ENCODE measurements around the gene OMD. TPM values are rescaled to one million over a fixed set of nuclear protein-coding genes. Genes with fewer than 3 reads are reported as not detected.

Gene OMD
- 10 to 100 TPM; 15.1 to 47.0 TPM for total RNA-seq
- long read RNA-seq, donor 1, transcript OMD-201 (3 exons, 2,449 nt): major isoform, 12 of 13 reads
- long read RNA-seq, donor 1, partial matches to known transcripts: 1 of 13 reads
- long read RNA-seq, donor 1, other reads (novel, unspliced or antisense): 0 of 13 reads
- long read RNA-seq, donor 2, partial matches to known transcripts: 0 of 3 reads
- long read RNA-seq, donor 2, other reads (novel, unspliced or antisense): 0 of 3 reads

DNA sequence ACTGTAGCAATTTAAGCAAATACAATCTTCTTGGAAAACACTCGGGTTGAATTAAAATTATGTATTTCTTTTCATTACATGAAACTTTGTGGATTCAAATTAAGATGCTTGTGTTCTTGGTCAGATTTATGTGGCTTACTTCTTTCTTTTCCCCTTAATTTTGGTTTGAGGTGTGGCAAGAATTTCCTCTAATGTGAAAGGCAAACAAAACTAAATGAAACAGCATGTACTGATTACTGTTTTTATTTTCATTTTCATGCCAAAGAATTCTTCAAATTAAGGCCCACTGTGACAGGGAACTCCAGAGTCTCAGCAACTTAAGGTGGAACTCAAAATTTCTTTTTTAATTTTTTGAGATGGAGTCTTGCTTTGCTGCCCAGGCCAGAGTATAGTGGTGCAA is at the start of gene OMD:
Gene OMD, minus strand, starts transcription at position 132 of the 400 bp plus-strand sequence. CDS start 6,913 bp downstream, outside the sequence.
- DNase-seq (ENCODE audit: low spot score): no peak
- intact Hi-C loops (cut with DNase I): no loop called here

- DNase-seq (ENCODE audit: low spot score): no peak
- intact Hi-C loops (cut with DNase I): no loop called here
Measured at GRCh38 chr9:92468206-92468605, 43.9 kb upstream of the OMD start.

DNA sequence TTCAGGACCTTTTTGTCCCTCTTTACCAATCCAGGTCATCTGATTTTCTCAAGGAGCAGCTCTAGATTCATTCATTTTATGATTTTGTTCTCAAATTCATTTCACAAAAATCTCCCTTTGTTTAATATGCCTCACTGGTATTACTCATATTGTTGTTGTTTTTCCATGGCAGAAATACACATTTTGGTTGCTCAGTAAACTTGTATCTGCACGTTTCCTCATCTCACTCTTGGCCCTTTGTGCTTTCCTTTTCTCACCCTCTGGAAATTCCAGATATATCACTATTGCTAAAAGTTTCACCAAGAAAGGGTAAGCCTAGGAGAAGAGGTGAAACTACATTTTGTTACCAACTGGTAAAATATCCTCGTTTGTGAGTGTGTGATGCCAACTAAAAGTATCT is 43.2 kb upstream of the OMD start:
- DNase-seq (ENCODE audit: low spot score): no peak
- intact Hi-C loops (cut with DNase I): no loop called here

- intact Hi-C loops (cut with DNase I): no loop called here
- DNase-seq (ENCODE audit: low spot score): no peak
Measured at GRCh38 chr9:92467041-92467440, 42.8 kb upstream of the OMD start.

DNA sequence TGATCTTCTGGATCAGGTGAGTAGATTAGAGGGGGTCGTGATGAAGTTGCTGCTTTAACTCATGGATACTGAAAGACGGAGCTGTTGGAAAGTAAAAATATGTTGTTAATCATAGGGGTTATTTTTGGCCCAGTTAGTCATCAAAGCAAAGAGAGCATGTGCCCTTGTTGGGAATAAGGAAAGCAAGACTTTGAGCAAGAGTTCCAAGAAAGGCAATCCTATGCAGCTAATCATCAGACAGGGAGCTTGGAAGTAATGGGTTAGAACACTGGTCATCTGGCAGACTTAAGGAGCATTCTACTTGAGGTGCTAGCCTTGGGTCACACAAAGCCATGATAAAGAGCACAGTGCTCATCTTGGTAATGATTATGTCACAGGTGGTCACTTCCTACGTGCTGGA is 39.7 kb upstream of the OMD start:
- DNase-seq (ENCODE audit: low spot score): no peak
- intact Hi-C loops (cut with DNase I): no loop called here

DNA sequence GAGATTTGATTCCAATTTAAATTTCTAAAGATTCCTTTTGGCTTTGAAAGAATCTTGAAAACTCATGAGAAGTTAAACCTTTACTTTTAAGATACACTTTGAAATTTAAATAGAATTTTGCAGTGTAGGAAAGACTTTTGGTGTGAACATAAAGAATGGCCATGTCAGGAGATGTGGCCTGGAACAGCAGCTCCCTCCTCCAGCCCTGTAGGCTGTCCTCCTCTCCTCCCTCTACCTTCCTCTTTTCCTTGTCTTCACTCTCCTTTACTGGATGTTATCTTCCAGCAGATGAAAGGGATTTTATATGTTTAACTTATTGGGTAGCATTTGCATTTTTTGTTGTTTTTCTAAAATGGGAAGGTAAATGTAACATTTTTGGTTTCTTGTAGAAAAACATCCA is 39.1 kb upstream of the OMD start:
- DNase-seq (ENCODE audit: low spot score): no peak
- intact Hi-C loops (cut with DNase I): no loop called here

DNA sequence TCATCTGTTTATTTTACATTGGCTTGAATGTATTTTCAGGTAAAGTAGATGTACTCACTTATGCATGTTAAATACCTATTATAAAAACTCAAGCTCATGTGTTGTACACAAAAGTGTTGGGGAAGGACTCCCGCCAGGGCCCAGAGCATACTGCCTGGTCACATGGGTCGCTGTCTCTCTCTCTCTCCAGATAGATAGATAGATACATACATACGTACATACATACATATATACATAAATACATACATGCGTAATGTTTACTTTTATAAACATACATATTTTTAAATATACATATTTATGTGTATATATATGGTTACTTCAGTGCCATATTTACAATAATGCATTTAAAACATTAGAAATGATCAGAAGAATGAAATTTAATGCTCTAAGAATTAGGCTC is 33.3 kb upstream of the OMD start:
- intact Hi-C loops (cut with DNase I): no loop called here
- DNase-seq (ENCODE audit: low spot score): no peak

DNA sequence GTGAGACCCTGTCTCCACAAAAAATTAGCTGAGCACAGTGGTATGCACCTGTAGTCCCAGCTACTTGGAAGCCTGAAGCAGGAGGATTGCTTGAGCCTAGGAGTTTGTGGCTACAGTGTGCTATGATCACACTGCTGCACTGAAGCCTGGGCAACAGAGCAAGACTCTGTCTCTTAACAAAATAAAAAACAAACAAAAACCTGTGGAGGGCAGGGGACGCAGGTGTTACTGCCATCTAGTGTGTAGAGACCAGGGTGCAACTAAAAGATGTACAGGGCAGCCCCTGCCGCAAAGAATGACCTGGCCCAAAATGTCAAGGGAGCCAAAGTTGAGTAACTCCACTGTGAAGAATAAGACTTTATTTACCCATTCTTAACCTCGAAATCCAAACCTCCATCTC is 30.9 kb upstream of the OMD start:
- intact Hi-C loops (cut with DNase I): no loop called here
- no peak for DNase-seq (ENCODE audit: low spot score)

DNA sequence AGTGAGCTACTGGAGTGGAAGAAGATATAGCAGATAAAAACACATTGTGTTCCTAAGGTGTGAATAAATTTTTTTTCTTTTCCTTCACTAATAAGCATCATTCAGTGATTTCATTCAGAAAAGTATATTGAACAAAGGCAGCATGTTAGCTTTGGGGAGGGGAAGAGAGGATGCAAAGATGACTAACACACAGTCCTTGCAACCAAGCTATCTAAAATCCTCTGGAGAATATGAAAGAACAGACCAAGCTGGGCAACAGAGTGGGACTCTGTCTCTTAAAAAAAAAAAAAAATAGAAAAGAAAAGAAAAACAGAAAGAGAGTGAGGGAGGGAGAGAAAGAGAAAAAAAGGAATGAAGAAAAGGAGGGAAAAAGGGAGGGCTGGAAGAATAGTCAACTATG is 22.3 kb upstream of the OMD start:
- intact Hi-C loops (cut with DNase I): loop anchor here in 1 of 2 donors (5.0 kb wide), 1 partner anchor 651 kb away; the partner anchor contains the start of gene CARD19
- DNase-seq (ENCODE audit: low spot score): no peak

- intact Hi-C loops (cut with DNase I): loop anchor here in 1 of 2 donors (5.0 kb wide), 1 partner anchor 652 kb away; the partner anchor contains the start of gene CARD19
- DNase-seq (ENCODE audit: low spot score): no peak
Measured at GRCh38 chr9:92444841-92445240, 20.6 kb upstream of the OMD start.

GRCh38 chr9:92440751-92441046 is 16.4 kb upstream of the OMD start:
- intact Hi-C loops (cut with DNase I): no loop called here

DNA sequence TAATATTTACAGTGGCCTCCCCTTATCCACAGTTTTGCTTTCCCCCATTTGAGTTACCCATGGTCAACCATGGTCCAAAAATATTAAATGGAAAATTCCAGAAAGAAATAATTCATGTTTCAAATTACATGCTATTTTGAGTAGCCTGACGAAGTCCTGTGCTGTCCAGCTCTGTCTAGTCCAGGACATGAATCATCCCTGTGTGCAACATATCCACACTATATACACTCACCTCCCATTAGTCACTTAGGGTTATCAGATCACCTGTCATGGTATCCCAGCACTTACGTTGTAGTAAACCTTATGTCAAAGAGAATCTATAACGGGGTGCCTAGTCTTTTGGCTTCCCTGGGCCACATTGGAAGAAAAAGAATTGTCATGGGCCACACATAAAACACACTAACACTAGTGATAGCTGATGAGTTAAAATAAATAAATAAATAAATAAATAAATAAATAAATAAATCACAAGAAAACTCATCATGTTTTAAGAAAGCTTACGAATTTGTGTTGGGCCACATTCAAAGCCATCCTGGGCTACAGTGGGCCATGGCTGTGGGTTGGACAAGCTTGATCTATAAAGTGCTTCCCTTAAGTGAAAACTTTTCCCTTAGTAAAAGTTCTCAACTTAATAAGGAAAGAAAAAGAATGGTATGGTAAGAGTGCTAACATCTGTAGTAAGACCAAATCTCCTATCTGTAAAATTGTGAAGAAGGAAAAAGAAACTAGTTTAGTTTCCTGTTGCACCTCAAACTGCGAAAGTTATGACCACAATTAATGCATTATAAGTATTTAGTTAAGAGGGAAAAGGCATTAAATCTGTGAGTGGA is 15.9 kb upstream of the OMD start:
- DNase-seq (ENCODE audit: low spot score): no peak
- intact Hi-C loops (cut with DNase I): loop anchor here in 1 of 2 donors (10.0 kb wide), 1 partner anchor 115 kb away; the partner anchor contains the start of genes CENPP and NOL8

More at GRCh38 chr9:92440751-92441046, 16.4 kb upstream of the OMD start:
- no peak for DNase-seq (ENCODE audit: low spot score)

DNA sequence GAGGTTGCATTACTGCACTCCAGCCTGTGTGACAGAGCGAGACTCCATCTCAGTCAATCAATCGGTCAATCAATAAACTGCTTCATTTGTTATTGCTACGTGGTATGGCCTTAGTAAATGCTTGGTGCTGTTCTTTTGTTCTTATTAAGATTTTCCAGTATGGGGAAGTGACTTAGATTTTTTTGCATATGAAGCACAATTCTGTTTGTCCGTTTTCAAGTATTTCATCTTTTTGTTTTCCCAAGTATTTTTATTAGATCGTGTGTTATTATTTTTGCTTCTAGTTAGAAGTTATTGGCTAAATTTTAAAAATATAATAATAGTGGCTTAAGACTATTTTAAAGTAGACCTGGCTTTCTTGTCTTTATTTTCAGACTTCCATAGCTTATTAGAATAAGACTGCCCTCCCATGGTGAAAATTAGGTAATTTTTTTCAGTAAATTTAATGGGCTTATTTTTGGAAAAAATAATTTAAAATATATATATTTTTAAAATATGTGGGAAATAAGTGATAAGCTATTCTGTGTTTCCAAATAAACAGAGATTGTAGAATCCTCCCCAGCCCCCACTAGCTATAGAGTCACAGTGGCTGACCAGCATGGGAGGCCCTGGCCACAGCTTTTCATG is 14.7 kb upstream of the OMD start:
- no peak for DNase-seq (ENCODE audit: low spot score)
- intact Hi-C loops (cut with DNase I): loop anchor here in 1 of 2 donors (10.0 kb wide), 1 partner anchor 114 kb away; the partner anchor contains the start of genes CENPP and NOL8

GRCh38 chr9:92435263-92435662 is 11.0 kb upstream of the OMD start:
- intact Hi-C loops (cut with DNase I): loop anchor here in 1 of 2 donors (10.0 kb wide), 1 partner anchor 110 kb away; the partner anchor contains the start of genes CENPP and NOL8
- DNase-seq (ENCODE audit: low spot score): no peak

- DNase-seq (ENCODE audit: low spot score): no peak
- intact Hi-C loops (cut with DNase I): loop anchor here in 1 of 2 donors (10.0 kb wide), 1 partner anchor 108 kb away; the partner anchor contains the start of genes CENPP and NOL8
Measured at GRCh38 chr9:92432972-92433548, 8.8 kb upstream of the OMD start.

- intact Hi-C loops (cut with DNase I): loop anchor here in 1 of 2 donors (10.0 kb wide), 1 partner anchor 108 kb away; the partner anchor contains the start of genes CENPP and NOL8
- DNase-seq (ENCODE audit: low spot score): no peak
Measured at GRCh38 chr9:92432350-92432749, 8.1 kb upstream of the OMD start.

DNA sequence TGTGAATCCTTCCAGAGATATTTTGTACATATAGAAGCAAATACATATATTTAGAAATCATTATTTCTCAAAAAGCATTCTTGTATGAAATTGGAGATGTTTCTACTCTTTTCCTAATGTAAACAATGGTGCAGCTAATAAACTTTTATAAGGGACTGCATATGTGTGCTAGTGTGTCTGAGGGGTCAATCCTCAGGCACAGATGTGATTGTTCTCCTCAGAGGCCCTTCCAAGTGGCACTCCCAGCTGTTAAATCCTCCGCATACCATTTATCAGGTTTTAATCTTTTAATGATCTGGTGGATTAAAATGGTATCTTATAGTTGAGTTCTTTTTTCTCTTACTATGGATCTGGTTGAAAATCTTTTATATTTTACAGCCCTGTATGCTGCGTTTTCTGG is 5.6 kb upstream of the OMD start:
- intact Hi-C loops (cut with DNase I): loop anchor here in 1 of 2 donors (10.0 kb wide), 1 partner anchor 105 kb away; the partner anchor contains the start of genes CENPP and NOL8
- no peak for DNase-seq (ENCODE audit: low spot score)

DNA sequence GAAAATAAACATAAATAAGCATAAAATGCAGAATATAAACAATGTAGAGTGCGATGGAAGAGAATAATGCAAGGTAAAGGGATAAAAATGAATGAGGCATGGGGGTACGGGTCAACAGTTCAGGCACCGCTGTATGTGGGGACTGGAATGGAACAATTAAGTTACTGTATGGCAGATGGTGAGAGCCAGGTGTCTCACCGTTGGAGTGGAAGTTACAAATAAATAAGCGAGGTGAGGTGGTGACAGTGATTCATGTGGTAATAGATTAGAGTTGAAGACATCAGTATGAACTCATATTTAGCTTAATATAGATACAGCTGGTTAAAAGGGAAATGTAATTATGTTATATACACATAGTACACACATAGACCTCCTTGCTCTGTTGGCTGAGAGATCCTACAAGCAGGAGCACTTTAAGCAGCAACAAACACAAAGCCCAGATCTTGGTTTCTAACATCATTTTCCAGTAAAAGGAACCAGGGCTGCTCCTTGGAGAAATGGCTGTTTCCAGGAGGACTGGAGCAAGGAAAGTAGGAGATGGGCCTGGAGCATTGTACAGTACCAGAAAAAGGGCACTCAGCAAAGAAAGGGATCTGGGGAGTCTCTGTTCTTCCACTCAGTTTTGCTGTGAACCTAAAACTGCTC is 2.4 kb upstream of the OMD start:
- intact Hi-C loops (cut with DNase I): no loop called here
- no peak for DNase-seq (ENCODE audit: low spot score)

- no peak for DNase-seq (ENCODE audit: low spot score)
- intact Hi-C loops (cut with DNase I): no loop called here
Measured at GRCh38 chr9:92425474-92425873, 1.2 kb upstream of the OMD start.
